HG03354 (cell line): ENCODE results near the gene CAMTA1.

Source experiments
- ATAC-seq: cut with Tn5 transposase; IDR thresholded peaks from one replicate; pipeline ENCODE4 v1.9.1; 2021; ENCODE audit warnings: mild to moderate bottlenecking; ENCODE audit not compliant: unreplicated experiment, poor library complexity, severe bottlenecking

The CAMTA1 gene

GRCh38 chr1:7726623-7727022, 941.4 kb downstream of the CAMTA1 start:
- no peak for ATAC-seq

- no peak for ATAC-seq
Observed at GRCh38 chr1:7727809-7728471, 942.7 kb downstream of the CAMTA1 start.

- ATAC-seq = no peak
Observed at GRCh38 chr1:7729761-7730160, 944.5 kb downstream of the CAMTA1 start.

- no peak for ATAC-seq
Observed at GRCh38 chr1:7732331-7732730, 947.1 kb downstream of the CAMTA1 start.

GRCh38 chr1:7733276-7733675, 948.0 kb downstream of the CAMTA1 start:
- ATAC-seq = no peak

GRCh38 chr1:7738044-7738443, 952.8 kb downstream of the CAMTA1 start:
- no peak for ATAC-seq

- no peak for ATAC-seq
Observed at GRCh38 chr1:7743346-7743745, 958.1 kb downstream of the CAMTA1 start.

- no peak for ATAC-seq
Observed at GRCh38 chr1:7744882-7745281, 959.6 kb downstream of the CAMTA1 start.

GRCh38 chr1:7745783-7746182, 960.5 kb downstream of the CAMTA1 start:
- ATAC-seq = no peak

- ATAC-seq = no peak
Observed at GRCh38 chr1:7747605-7748004, 962.4 kb downstream of the CAMTA1 start.

- no peak for ATAC-seq
Observed at GRCh38 chr1:7749126-7749525, 963.9 kb downstream of the CAMTA1 start.

- ATAC-seq = no peak
Observed at GRCh38 chr1:7751174-7751573, 965.9 kb downstream of the CAMTA1 start.

GRCh38 chr1:7752512-7753417, 967.5 kb downstream of the CAMTA1 start:
- ATAC-seq = no peak

GRCh38 chr1:7753641-7754040, 968.4 kb downstream of the CAMTA1 start:
- ATAC-seq = no peak

GRCh38 chr1:7754234-7754633, 969.0 kb downstream of the CAMTA1 start:
- ATAC-seq = no peak

- no peak for ATAC-seq
Observed at GRCh38 chr1:7755448-7755847, 970.2 kb downstream of the CAMTA1 start.

GRCh38 chr1:7760245-7760644, 975.0 kb downstream of the CAMTA1 start:
- no peak for ATAC-seq

- ATAC-seq = no peak
Observed at GRCh38 chr1:7761103-7761502, 975.8 kb downstream of the CAMTA1 start.

GRCh38 chr1:7767176-7767575, 981.9 kb downstream of the CAMTA1 start:
- no peak for ATAC-seq

GRCh38 chr1:7768583-7768982, 983.3 kb downstream of the CAMTA1 start:
- ATAC-seq = no peak
